Fibroblast of villous mesenchyme (primary cell): ENCODE measurements around the gene GAA. TPM values are rescaled to one million over a fixed set of nuclear protein-coding genes. Genes with fewer than 3 reads are reported as not detected.
"Not testable (repeated sequence)": the region's sequence is repeated elsewhere in the genome, so short reads cannot be mapped to it uniquely, and the experiment has no call there.

Source experiments
- DNase-seq: peaks from one replicate; pipeline ENCODE4 v3.0.0-alpha.2; 2010; ENCODE audit warnings: low read depth
- H3K4me3 ChIP-seq: 2 replicates; pipeline ENCODE4 v1.5.1; 2011; ENCODE audit warnings: low read depth, mild to moderate bottlenecking, low read length
- CTCF ChIP-seq: IDR thresholded peaks from 2 replicates; pipeline ENCODE4 v1.5.1; 2012; ENCODE audit warnings: low read depth, mild to moderate bottlenecking, low read length; ENCODE audit not compliant: insufficient read depth
- total RNA-seq: library from RNA; depleted of rRNA; stranded (reverse); fragments of >200 nt; gene quantifications from 2 replicates; pipeline ENCODE4 v1.2.3, GENCODE V29; 2012

GAA gene
- total RNA-seq, 1 donor: 15.1 TPM

GRCh38 chr17:80083136-80083661 is 18.2 kb upstream of the GAA start:
- H3K4me3 ChIP-seq: no peak overlapping the region
- no peak for TF ChIP-seq CTCF
- DNase-seq: no peak

DNA sequence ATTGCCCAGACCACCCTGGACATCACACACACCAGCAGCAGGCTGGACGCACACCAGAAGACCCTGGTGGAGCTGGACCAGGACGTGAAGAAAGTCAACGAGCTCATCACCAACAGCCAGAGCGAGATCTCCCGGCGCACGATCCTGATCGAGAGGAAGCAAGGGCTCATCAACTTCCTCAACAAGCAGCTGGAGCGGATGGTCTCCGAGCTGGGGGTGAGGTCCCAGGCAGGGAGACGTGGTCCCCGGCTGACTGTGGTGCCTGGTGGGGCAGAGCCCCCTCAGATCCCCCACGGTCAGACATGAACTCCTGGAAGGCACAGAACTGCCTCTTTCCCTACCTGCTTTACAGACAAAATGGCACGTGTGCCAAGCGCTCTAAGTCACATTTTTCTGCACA is 16.6 kb upstream of the GAA start:
- DNase-seq: no peak
- TF ChIP-seq CTCF: no peak

GRCh38 chr17:80086081-80086480 is 15.3 kb upstream of the GAA start:
- no peak overlapping the region for H3K4me3 ChIP-seq
- TF ChIP-seq CTCF: no peak
- no peak for DNase-seq

More for the DNA sequence above, 16.6 kb upstream of the GAA start:
- H3K4me3 ChIP-seq: no peak overlapping the region

GRCh38 chr17:80086616-80087015 is 14.8 kb upstream of the GAA start:
- no peak for DNase-seq

GRCh38 chr17:80087346-80088265 is 13.8 kb upstream of the GAA start:
- no peak for DNase-seq
- no peak overlapping the region for H3K4me3 ChIP-seq
- no peak for TF ChIP-seq CTCF

More at GRCh38 chr17:80086616-80087015, 14.8 kb upstream of the GAA start:
- H3K4me3 ChIP-seq: no peak overlapping the region
- TF ChIP-seq CTCF: no peak

DNA sequence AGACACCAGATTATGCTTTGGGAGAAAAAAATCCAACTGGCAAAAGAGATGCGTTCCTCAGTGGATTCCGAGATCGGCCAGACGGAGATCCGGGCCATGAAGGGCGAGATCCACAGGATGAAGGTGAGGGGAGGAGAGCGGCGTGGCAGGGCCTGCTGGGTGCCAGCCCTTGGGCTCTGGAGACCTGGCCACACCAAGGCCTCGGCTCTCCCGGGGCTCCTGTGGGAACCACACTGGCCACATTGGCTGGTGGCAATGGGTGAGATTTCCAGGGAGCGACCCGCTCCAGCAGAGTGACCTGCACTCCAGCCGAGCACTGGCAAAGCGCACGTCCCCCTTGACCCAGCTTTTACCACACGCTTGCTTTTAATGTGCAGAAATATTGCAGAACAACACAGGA is 11.6 kb upstream of the GAA start:
- DNase-seq: no peak
- TF ChIP-seq CTCF: no peak
- H3K4me3 ChIP-seq: no peak overlapping the region

- not testable (repeated sequence) for H3K4me3 ChIP-seq, DNase-seq
Measured at GRCh38 chr17:80090164-80090563, 11.2 kb upstream of the GAA start.
